IMR-90 (cell line): ENCODE measurements around the gene CLMP. TPM values are rescaled to one million over a fixed set of nuclear protein-coding genes. Genes with fewer than 3 reads are reported as not detected.

Experiments
- ATAC-seq: fragments of 200-7000 bp; cut with Tn5 transposase; 2 replicates; pipeline ENCODE4 v1.9.1; 2020; ENCODE audit warnings: low read depth, mild to moderate bottlenecking, moderate library complexity
- BruUV-seq: library from RNA; stranded (reverse); fragments of 400-500 nt; replicated peaks from 2 replicates; lab custom pipeline; 2021; lab: Mats Ljungman, UMichigan
- CTCF ChIA-PET: fragments of 300-600 bp; formaldehyde crosslinking; extraction: SDS; loops from one replicate; lab custom pipeline; 2021; ENCODE audit warnings: antibody characterized with exemption; lab: Yijun Ruan, JAX
- POLR2A ChIA-PET: fragments of 300-600 bp; sonication (Branson Sonifier 250); formaldehyde crosslinking; loops from one replicate; lab custom pipeline; 2022; ENCODE audit warnings: antibody characterized with exemption; ENCODE audit not compliant: unreplicated experiment; lab: Charles Lee
- DNase-seq: peaks from one replicate; pipeline ENCODE4 v3.0.0; 2013
- H2AFZ ChIP-seq: replicated peaks from 2 replicates; pipeline ENCODE3; 2013; ENCODE audit warnings: low read length, mild to moderate bottlenecking; ENCODE audit not compliant: poor library complexity
- H2AK5ac ChIP-seq: 2 replicates; pipeline ENCODE4 v1.6.1; 2013; ENCODE audit warnings: low read depth, low read length, inconsistent platforms
- H2AK9ac ChIP-seq: replicated peaks from 2 replicates; pipeline ENCODE3; 2013; ENCODE audit warnings: mild to moderate bottlenecking, low read depth, low read length, moderate library complexity; ENCODE audit not compliant: poor library complexity
- H2BK120ac ChIP-seq: 2 replicates; pipeline ENCODE4 v1.6.1; 2013; ENCODE audit warnings: low read depth, low read length, inconsistent platforms
- H2BK15ac ChIP-seq: 3 replicates; pipeline ENCODE4 v1.6.1; 2013; ENCODE audit warnings: low read depth, low read length, inconsistent platforms
- H2BK20ac ChIP-seq: 2 replicates; pipeline ENCODE4 v1.6.1; 2013; ENCODE audit warnings: low read depth, mild to moderate bottlenecking, inconsistent platforms, low read length, moderate library complexity
- H2BK5ac ChIP-seq: 2 replicates; pipeline ENCODE4 v1.6.1; 2013; ENCODE audit warnings: mild to moderate bottlenecking, low read depth, low read length, inconsistent platforms; ENCODE audit not compliant: poor library complexity, severe bottlenecking
- H3K14ac ChIP-seq: replicated peaks from 2 replicates; pipeline ENCODE4 v1.6.1; 2013; ENCODE audit warnings: low read depth, low read length, inconsistent platforms
- H3K18ac ChIP-seq: 2 replicates; pipeline ENCODE4 v1.6.1; 2013; ENCODE audit warnings: low read depth, low read length, control low read depth
- H3K23ac ChIP-seq: 2 replicates; pipeline ENCODE4 v1.6.1; 2013; ENCODE audit warnings: low read depth, low read length, inconsistent platforms
- H3K27ac ChIP-seq: 2 replicates; pipeline ENCODE4 v1.5.1; 2013; ENCODE audit warnings: mild to moderate bottlenecking, control low read depth, low read length; ENCODE audit not compliant: insufficient read depth
- H3K27me3 ChIP-seq: 2 replicates; pipeline ENCODE4 v1.6.1; 2013; ENCODE audit warnings: low read length; ENCODE audit not compliant: control insufficient read depth, insufficient read depth
- H3K36me3 ChIP-seq: 2 replicates; pipeline ENCODE4 v1.6.1; 2013; ENCODE audit warnings: low read length, mixed read lengths; ENCODE audit not compliant: control insufficient read depth, insufficient read depth
- H3K4ac ChIP-seq: 2 replicates; pipeline ENCODE4 v1.6.1; 2013; ENCODE audit warnings: low read depth, low read length, inconsistent platforms
- H3K4me1 ChIP-seq: 2 replicates; pipeline ENCODE4 v1.6.1; 2013; ENCODE audit warnings: low read length, mixed read lengths; ENCODE audit not compliant: control insufficient read depth, insufficient read depth
- H3K4me2 ChIP-seq: 2 replicates; pipeline ENCODE4 v1.6.1; 2013; ENCODE audit warnings: low read depth, mild to moderate bottlenecking, control low read depth, low read length, moderate library complexity
- H3K4me3 ChIP-seq: 2 replicates; pipeline ENCODE4 v1.5.1; 2013; ENCODE audit warnings: low read depth, mild to moderate bottlenecking, control low read depth, low read length, moderate library complexity; ENCODE audit not compliant: insufficient read depth
- H3K56ac ChIP-seq: 2 replicates; pipeline ENCODE4 v1.6.1; 2013; ENCODE audit warnings: low read length, inconsistent platforms; ENCODE audit not compliant: insufficient read depth; ENCODE audit errors: extremely low read depth
- H3K79me1 ChIP-seq, 2 experiments: 2 replicates each; pipeline ENCODE4 v1.6.1; 2013; ENCODE audit warnings: low read length in 2 of 2, inconsistent platforms in 1 of 2, low read depth in 1 of 2
- H3K9ac ChIP-seq: 2 replicates; pipeline ENCODE4 v1.6.1; 2013; ENCODE audit warnings: low read depth, low read length, control low read depth
- H3K9me1 ChIP-seq: 2 replicates; pipeline ENCODE4 v1.6.1; 2013; ENCODE audit warnings: low read length, inconsistent platforms; ENCODE audit not compliant: insufficient read depth
- H3K9me3 ChIP-seq: 2 replicates; pipeline ENCODE4 v1.6.1; 2013; ENCODE audit warnings: low read length; ENCODE audit not compliant: control insufficient read depth, insufficient read depth
- H4K20me1 ChIP-seq: 2 replicates; pipeline ENCODE4 v1.6.1; 2013; ENCODE audit warnings: low read length, inconsistent platforms; ENCODE audit not compliant: insufficient read depth
- H4K5ac ChIP-seq: 2 replicates; pipeline ENCODE4 v1.6.1; 2013; ENCODE audit warnings: mild to moderate bottlenecking, low read depth, low read length, control low read depth
- H4K8ac ChIP-seq, 2 experiments: 2 replicates each; pipeline ENCODE4 v1.6.1; 2013; ENCODE audit warnings: low read depth in 2 of 2, low read length in 2 of 2, control low read depth in 1 of 2, inconsistent platforms in 1 of 2
- H4K91ac ChIP-seq: 2 replicates; pipeline ENCODE4 v1.6.1; 2013; ENCODE audit warnings: low read depth, low read length, inconsistent platforms; ENCODE audit not compliant: insufficient read depth
- BHLHE40 ChIP-seq: fragments of 150-350 bp; IDR thresholded peaks from 2 replicates; pipeline ENCODE4 v1.6.1; 2016; ENCODE audit warnings: mild to moderate bottlenecking, low read depth, low read length
- CHD1 ChIP-seq: IDR thresholded peaks from 2 replicates; pipeline ENCODE4 v1.6.1; 2012; ENCODE audit warnings: low read depth, low read length, improper control_type of control experiment
- CTCF ChIP-seq: conservative IDR thresholded peaks from 2 replicates; pipeline ENCODE4 v1.5.1; 2012; ENCODE audit warnings: mild to moderate bottlenecking, low read depth, low read length, improper control_type of control experiment
- ELK1 ChIP-seq: fragments of 150-350 bp; IDR thresholded peaks from 2 replicates; pipeline ENCODE4 v1.6.1; 2016; ENCODE audit warnings: low read depth, mild to moderate bottlenecking, low read length, moderate library complexity, borderline replicate concordance
- FOS ChIP-seq: fragments of 150-350 bp; IDR thresholded peaks from 2 replicates; pipeline ENCODE4 v1.6.1; 2016; ENCODE audit warnings: low read depth, low read length
- MAFK ChIP-seq: IDR thresholded peaks from 2 replicates; pipeline ENCODE4 v1.6.1; 2012; ENCODE audit warnings: low read depth, low read length, improper control_type of control experiment
- MAZ ChIP-seq: IDR thresholded peaks from 2 replicates; pipeline ENCODE4 v1.6.1; 2012; ENCODE audit warnings: low read depth, mild to moderate bottlenecking, low read length, improper control_type of control experiment, moderate library complexity, borderline replicate concordance
- MXI1 ChIP-seq: IDR thresholded peaks from 2 replicates; pipeline ENCODE4 v1.6.1; 2012; ENCODE audit warnings: low read depth, mild to moderate bottlenecking, low read length, moderate library complexity, borderline replicate concordance
- NFE2L2 ChIP-seq: fragments of 150-350 bp; IDR thresholded peaks from 2 replicates; pipeline ENCODE4 v1.6.1; 2016; ENCODE audit warnings: low read depth, mild to moderate bottlenecking, low read length
- POLR2A ChIP-seq: IDR thresholded peaks from 2 replicates; pipeline ENCODE4 v1.6.1; 2012; ENCODE audit warnings: mild to moderate bottlenecking, low read depth, low read length
- RAD21 ChIP-seq: IDR thresholded peaks from 2 replicates; pipeline ENCODE4 v1.6.1; 2012; ENCODE audit warnings: low read length, improper control_type of control experiment
- RCOR1 ChIP-seq: IDR thresholded peaks from 2 replicates; pipeline ENCODE4 v1.6.1; 2012; ENCODE audit warnings: mild to moderate bottlenecking, low read length, improper control_type of control experiment; ENCODE audit not compliant: insufficient replicate concordance
- SMC3 ChIP-seq: fragments of 150-350 bp; IDR thresholded peaks from 2 replicates; pipeline ENCODE4 v1.6.1; 2016; ENCODE audit warnings: low read depth, mild to moderate bottlenecking, antibody characterized with exemption, low read length, moderate library complexity
- USF2 ChIP-seq: fragments of 150-350 bp; IDR thresholded peaks from 2 replicates; pipeline ENCODE4 v1.6.1; 2017; ENCODE audit warnings: mild to moderate bottlenecking, antibody characterized with exemption, low read length, low read depth
- WGBS, 2 experiments: methylation state at CpG; one replicate each; pipeline versions ENCODE4 v1.1.5 to v1.1.7; 2013; ENCODE audit warnings: missing lambda C conversion rate in 2 of 2; ENCODE audit not compliant: insufficient read length in 1 of 2; ENCODE audit errors: extremely low coverage in 2 of 2; 5-methylcytosine and 5-hydroxymethylcytosine counted together
- dilution Hi-C: fragments of 300-500 bp; cut with HindIII; formaldehyde crosslinking; loops from one replicate; pipeline ENCODE4 v1.14.3; 2018; ENCODE audit warnings: low sequenced_read_pairs; ENCODE audit not compliant: unreplicated experiment
- in situ Hi-C: fragments of 300-500 bp; cut with MboI; formaldehyde crosslinking; loops from 3 replicates; pipeline ENCODE4 v1.14.3; 2019; ENCODE audit warnings: low sequenced_read_pairs, inconsistent platforms, mixed read lengths
- intact Hi-C: fragments of 100-400 bp; cut with micrococcal nuclease; formaldehyde crosslinking; loops from 2 replicates; pipeline ENCODE4 v1.10.0; 2022
- polyA plus RNA-seq, 3 experiments: library from polyadenylated mRNA; depleted of rRNA; stranded (reverse); fragments of >200 nt; gene quantifications; 2 replicates each; pipeline ENCODE4 v1.2.3, GENCODE V29; 2012; ENCODE audit warnings: low replicate concordance in 1 of 3
- total RNA-seq: library from RNA; depleted of rRNA; stranded (reverse); fragments of >200 nt; gene quantifications from 2 replicates; pipeline ENCODE4 v1.2.3, GENCODE V29; 2012

Gene CLMP
- total and polyA plus RNA-seq, 2 of the 4 experiments (the other 2 are of a cell fraction): 54.7 to 95.7 TPM

- peaks cover 34 to 67% of the 10 kb centered on the region in 2 experiments for H3K79me1 ChIP-seq
- DNase-seq: peak; percentile 75
- peak overlapping the region in 1 of 2 experiments; percentile 68; a peak in 1 of 4 replicates for H4K8ac ChIP-seq
- H3K14ac ChIP-seq: no peak overlapping the region
- peaks cover 8% of the 10 kb centered on the region for H3K36me3 ChIP-seq
- H2BK20ac ChIP-seq: no peak overlapping the region
- H3K18ac ChIP-seq: no peak overlapping the region
- POLR2A ChIA-PET: interaction anchor here (0.8 to 0.9 kb wide), 2 partner anchors 20 to 92 kb away, joined by 3 read pairs; partner anchors contain the start of gene CLMP
- no peak overlapping the region for H3K9ac ChIP-seq
- H2BK15ac ChIP-seq: no peak overlapping the region
- 7% methylated on average over 2 of the region's 8 CpGs; no CpG with 5 or more reads in 1 of the 2 experiments for WGBS, 2 experiments
- peak overlapping the region; percentile 83 for H2AFZ ChIP-seq
- in situ Hi-C loops (loop anchor here (10.0 kb wide), 1 partner anchor 371 kb away; no protein-coding TSS in a partner anchor), dilution Hi-C loops (loop anchor here (25.0 kb wide), 1 partner anchor 159 kb away; no protein-coding TSS in a partner anchor), intact Hi-C loops (loop anchor here (1.0 kb wide), 2 partner anchors 144 to 375 kb away; no protein-coding TSS in a partner anchor)
- ATAC-seq: peak; percentile 50
- H2AK9ac ChIP-seq: no peak overlapping the region
- H3K4me1 ChIP-seq: peaks cover 10% of the 10 kb centered on the region
- peak overlapping the region; percentile 66 for H3K4ac ChIP-seq
- peaks cover 10% of the 10 kb centered on the region for H3K9me1 ChIP-seq
- no TSS peak for BruUV-seq
- CTCF ChIA-PET: interaction anchor here (0.6 to 3.2 kb wide), 17 partner anchors 9 to 1159 kb away, joined by 3 to 19 read pairs (median 3); no protein-coding TSS in a partner anchor
- no peaks in the 10 kb centered on the region for H3K9me3 ChIP-seq
- no peak overlapping the region for H2AK5ac ChIP-seq
- peak overlapping the region; percentile 81 for H4K91ac ChIP-seq
- peaks cover 10% of the 10 kb centered on the region for H4K20me1 ChIP-seq
- no peak overlapping the region for H3K23ac ChIP-seq
- H3K27ac ChIP-seq: no peak overlapping the region
- no peak overlapping the region for H3K4me2 ChIP-seq
- H2BK120ac ChIP-seq: no peak overlapping the region; the same call in 1 of the 2 replicates
- no peaks in the 10 kb centered on the region for H3K27me3 ChIP-seq
- no peak overlapping the region for H3K4me3 ChIP-seq
- peak overlapping the region; percentile 49; the same call in 1 of the 2 replicates for H3K56ac ChIP-seq
- H4K5ac ChIP-seq: no peak overlapping the region
- no peak overlapping the region for H2BK5ac ChIP-seq
- TF ChIP-seq BHLHE40: no peak
- TF ChIP-seq RAD21: peak; percentile 83
- no peak for TF ChIP-seq USF2
- no peak for TF ChIP-seq RCOR1
- TF ChIP-seq CHD1: no peak
- no peak for TF ChIP-seq MAFK
- TF ChIP-seq MAZ: no peak
- TF ChIP-seq SMC3: peak; percentile 77
- no peak for TF ChIP-seq NFE2L2
- no peak for TF ChIP-seq MXI1
- TF ChIP-seq POLR2A: no peak
- TF ChIP-seq FOS: no peak
- peak; percentile 75 for TF ChIP-seq CTCF
- no peak for TF ChIP-seq ELK1
Observed at GRCh38 chr11:123103326-123103980, 91.6 kb downstream of the CLMP start.
